H1 (cell line): ENCODE results near the gene LRRC9. TPM values are rescaled to one million over a fixed set of nuclear protein-coding genes. Genes with fewer than 3 reads are reported as not detected.

Experiments
- CHD7 ChIP-seq: fragments of 300-600 bp; sonication (generic); IDR thresholded peaks from 2 replicates; pipeline ENCODE4 v1.7.1; 2012; ENCODE audit warnings: low read length, moderate library complexity, mild to moderate bottlenecking, inconsistent platforms; ENCODE audit not compliant: insufficient replicate concordance
- polyA plus RNA-seq, 7 experiments: library from polyadenylated mRNA; depleted of rRNA in 3 of 7; stranded (reverse) in 5 of 7; unstranded in 2 of 7; fragments of >200 nt in 5 of 7; fragments of 200-250 nt in 2 of 7; gene quantifications; 1 replicate in 5 of 7; 2 replicates in 1 of 7; 4 replicates in 1 of 7; pipeline versions ENCODE4 v1.2.1 to v1.2.3, GENCODE V29; 2011 to 2013; ENCODE audit warnings: missing spikeins in 2 of 7, mixed read lengths in 2 of 7
- total RNA-seq: library from RNA; stranded (reverse); fragmentation: NEBNext Ultra II Directional; extraction: Animal tissue kit (Norgen Biotek cat#: 25700); gene quantifications from 2 replicates; pipeline ENCODE4 v1.2.1, GENCODE V29; 2021

LRRC9 gene
- total and polyA plus RNA-seq, 2 of the 8 experiments (the other 6 are each of a cell fraction or from before 2014, with no cell fraction given): 0.12 to 0.84 TPM

GRCh38 chr14:59900556-59900955 is 19.4 kb upstream of the LRRC9 start (continued):
- TF ChIP-seq CHD7: no peak
